ENCODE measurements around the gene AP2A2. TPM values are rescaled to one million over a fixed set of nuclear protein-coding genes. Genes with fewer than 3 reads are reported as not detected.
A peak's percentile ranks its signal among the peaks of the same experiment; 100 is the strongest.

AP2A2 gene

DNA sequence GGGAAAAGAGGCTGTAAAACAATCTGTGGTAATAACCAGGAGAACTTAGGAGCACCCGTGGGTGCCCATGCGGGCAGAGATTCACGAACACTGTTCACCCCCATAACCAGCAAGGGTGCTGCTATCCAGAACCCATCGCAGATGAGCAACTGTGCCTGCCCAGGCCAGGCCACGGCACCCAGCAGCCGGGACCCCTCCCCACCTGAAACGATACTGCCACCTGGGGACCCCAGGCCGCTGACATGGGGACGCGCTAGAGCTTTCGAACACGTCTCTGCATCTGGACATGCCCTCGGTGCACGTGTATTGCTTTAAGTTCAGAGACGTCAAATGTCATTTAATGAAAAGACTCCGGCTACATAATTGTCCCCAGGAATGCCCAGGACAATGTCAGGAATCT lies 134.7 kb downstream of the AP2A2 start:
- no peaks in the 10 kb centered on the region for H3K79me1 ChIP-seq (replicated peaks; ENCODE audit: low read length, poor library complexity, severe bottlenecking)
- no peak overlapping the region for H2BK120ac ChIP-seq (ENCODE audit: low read depth, low read length)
- 89% methylated on average over 16 of the region's 16 CpGs for WGBS
- no peak overlapping the region for H2AFZ ChIP-seq (ENCODE audit: low read depth, low read length)
- peak overlapping the region in 1 of 2 experiments; percentile 29 for H3K4me3 ChIP-seq (ENCODE audit: insufficient read depth in 1 of 2, low read depth in 1 of 2, low read length in 2 of 2)
- no peak overlapping the region for H3K18ac ChIP-seq (ENCODE audit: low read depth in 1 of 2, low read length in 2 of 2)
- no peak overlapping the region for H2BK5ac ChIP-seq (ENCODE audit: low read depth, low read length, poor library complexity, severe bottlenecking)
- DNase-seq = no peak
- no peak overlapping the region for H3K4ac ChIP-seq (ENCODE audit: low read depth in 1 of 2, low read length in 2 of 2)
- H3K4me1 ChIP-seq (ENCODE audit: control insufficient read depth, insufficient read depth, low read depth, low read length) = peaks cover 10% of the 10 kb centered on the region
- H4K91ac ChIP-seq (ENCODE audit: low read length) = no peak overlapping the region
- H3K14ac ChIP-seq (ENCODE audit: low read length in 2 of 2) = no peak overlapping the region
- no peak overlapping the region for H4K8ac ChIP-seq (ENCODE audit: low read length)
- no peak overlapping the region for H3K27ac ChIP-seq (ENCODE audit: low read length, poor library complexity, severe bottlenecking)
- H2BK15ac ChIP-seq (ENCODE audit: low read depth, poor library complexity, severe bottlenecking) = no peak overlapping the region
- H2BK12ac ChIP-seq (ENCODE audit: low read length in 2 of 2) = no peak overlapping the region
- peak overlapping the region; percentile 32 for H3K9ac ChIP-seq (ENCODE audit: low read length)
- H3K27me3 ChIP-seq (ENCODE audit: control insufficient read depth in 1 of 2, insufficient read depth in 1 of 2, low read length in 2 of 2) = peaks cover 27 to 28% of the 10 kb centered on the region in 2 experiments
- H2AK5ac ChIP-seq (ENCODE audit: low read length, severe bottlenecking) = no peak overlapping the region
- H3K23ac ChIP-seq (ENCODE audit: low read length in 2 of 2) = no peak overlapping the region
- no peak overlapping the region for H3K4me2 ChIP-seq (ENCODE audit: low read length, poor library complexity, severe bottlenecking)
- peaks cover 12% of the 10 kb centered on the region for H3K9me3 ChIP-seq (ENCODE audit: control insufficient read depth, low read length)
- peaks cover 0 to 2% of the 10 kb centered on the region in 2 experiments for H3K36me3 ChIP-seq (ENCODE audit: control insufficient read depth in 1 of 2, insufficient read depth in 2 of 2, low read depth in 1 of 2, low read length in 2 of 2)

DNA sequence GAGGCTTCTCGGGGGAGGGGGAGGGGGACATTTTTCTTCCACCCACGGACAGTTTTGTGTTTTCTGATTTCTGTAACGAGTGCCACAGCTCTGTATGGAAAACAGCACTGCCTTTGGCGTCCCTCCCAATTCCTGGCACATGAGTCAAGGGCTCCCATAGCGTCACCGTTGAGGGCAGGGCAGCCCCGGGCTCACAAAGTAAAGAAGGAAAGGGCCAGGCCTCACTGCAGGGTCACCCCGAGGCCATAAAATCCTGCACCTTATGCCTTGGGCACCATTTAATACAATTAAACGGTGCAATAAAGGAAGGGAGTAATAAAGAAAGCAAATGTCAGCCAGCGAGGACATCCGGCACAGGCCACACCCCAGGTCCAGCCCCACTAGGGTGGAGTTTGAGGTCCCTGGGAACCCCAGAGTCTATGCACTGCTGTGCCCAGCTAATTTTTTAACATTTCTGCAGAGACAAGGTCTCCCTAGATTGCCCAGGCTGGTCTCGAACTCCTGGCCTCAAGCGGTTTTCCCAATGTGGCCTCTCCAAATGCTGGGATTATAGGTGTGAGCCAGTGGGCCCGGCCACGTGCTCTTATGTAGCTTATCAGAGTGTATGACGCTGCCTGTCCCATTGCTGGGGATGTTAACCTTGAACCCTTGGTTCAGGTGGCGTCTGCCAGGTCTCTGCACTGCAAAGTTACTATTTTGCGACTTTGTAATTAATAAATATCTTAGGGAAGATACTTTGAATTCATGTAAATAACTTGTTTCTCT lies 135.4 kb downstream of the AP2A2 start:
- Histone ChIP-seq H3K9ac (ENCODE audit: low read length) (peak overlapping the region; percentile 32), H3K36me3 (ENCODE audit: control insufficient read depth in 1 of 2, insufficient read depth in 2 of 2, low read depth in 1 of 2, low read length in 2 of 2) (peaks cover 0 to 2% of the 10 kb centered on the region in 2 experiments), H3K79me1 (replicated peaks; ENCODE audit: low read length, poor library complexity, severe bottlenecking) (no peaks in the 10 kb centered on the region), H3K4ac (ENCODE audit: low read depth in 1 of 2, low read length in 2 of 2) (no peak overlapping the region), H2AFZ (ENCODE audit: low read depth, low read length) (no peak overlapping the region), H2BK5ac (ENCODE audit: low read depth, low read length, poor library complexity, severe bottlenecking) (no peak overlapping the region), H2BK12ac (ENCODE audit: low read length in 2 of 2) (no peak overlapping the region), H3K14ac (ENCODE audit: low read length in 2 of 2) (no peak overlapping the region), H2AK5ac (ENCODE audit: low read length, severe bottlenecking) (no peak overlapping the region), H4K91ac (ENCODE audit: low read length) (no peak overlapping the region), H3K27me3 (ENCODE audit: control insufficient read depth in 1 of 2, insufficient read depth in 1 of 2, low read length in 2 of 2) (peaks cover 25 to 28% of the 10 kb centered on the region in 2 experiments), H3K4me3 (ENCODE audit: insufficient read depth in 1 of 2, low read depth in 1 of 2, low read length in 2 of 2) (peak overlapping the region in 1 of 2 experiments; percentile 29), H3K23ac (ENCODE audit: low read length in 2 of 2) (no peak overlapping the region), H3K4me1 (ENCODE audit: control insufficient read depth, insufficient read depth, low read depth, low read length) (peaks cover 10% of the 10 kb centered on the region), H3K4me2 (ENCODE audit: low read length, poor library complexity, severe bottlenecking) (no peak overlapping the region), H4K8ac (ENCODE audit: low read length) (no peak overlapping the region), H3K27ac (ENCODE audit: low read length, poor library complexity, severe bottlenecking) (no peak overlapping the region), H3K18ac (ENCODE audit: low read depth in 1 of 2, low read length in 2 of 2) (no peak overlapping the region), H2BK120ac (ENCODE audit: low read depth, low read length) (no peak overlapping the region), H3K9me3 (ENCODE audit: control insufficient read depth, low read length) (peaks cover 12% of the 10 kb centered on the region), H2BK15ac (ENCODE audit: low read depth, poor library complexity, severe bottlenecking) (no peak overlapping the region)
- WGBS = 58% methylated on average over 16 of the region's 18 CpGs
- no peak for DNase-seq

Small RNAs within 50 kb of the gene (small RNA-seq; reads per million reads assigned to genes)
- not detected for gene RNU6-1025P (ENCODE audit: low read depth)

All from mesenchymal stem cell (in vitro differentiated cells and primary cell).